Common myeloid progenitor, CD34-positive (primary cell): ENCODE data around the gene KRTAP10-2.
"Not testable (repeated sequence)": the region's sequence is repeated elsewhere in the genome, so short reads cannot be mapped to it uniquely, and the experiment has no call there.

Source experiments
- CTCF ChIA-PET: fragments of 350-600 bp; sonication (Branson Sonifier 250); formaldehyde crosslinking; loops from one replicate; lab custom pipeline; 2021; ENCODE audit warnings: antibody characterized with exemption; lab: Charles Lee
- POLR2A ChIA-PET: fragments of 350-600 bp; sonication (Branson Sonifier 250); formaldehyde crosslinking; loops from one replicate; lab custom pipeline; 2021; ENCODE audit warnings: antibody characterized with exemption; lab: Charles Lee
- DNase-seq, 3 donors: peaks; one replicate each; pipeline versions ENCODE4 v3.0.0 to v3.0.0-alpha.2; 2013
- H3K27ac ChIP-seq, 2 experiments: 1 replicate in 1 of 2; 2 replicates in 1 of 2; pipeline ENCODE4 v1.7.0; 2013; ENCODE audit warnings: inconsistent platforms in 2 of 2, low read length in 2 of 2, mild to moderate bottlenecking in 2 of 2, low read depth in 1 of 2, moderate library complexity in 1 of 2; ENCODE audit not compliant: severe bottlenecking in 2 of 2, insufficient read depth in 1 of 2, poor library complexity in 1 of 2
- H3K27me3 ChIP-seq, 5 experiments: replicated peaks in 2 of 5; 1 replicate in 3 of 5; 2 replicates in 2 of 5; pipeline versions ENCODE4 v1.6.1 to v1.7.0; 2013; ENCODE audit warnings: low read length in 4 of 5, mild to moderate bottlenecking in 2 of 5, moderate library complexity in 2 of 5, inconsistent platforms in 1 of 5; ENCODE audit not compliant: insufficient read depth in 5 of 5, control insufficient read depth in 4 of 5
- H3K36me3 ChIP-seq, 4 experiments: 1 replicate in 2 of 4; 2 replicates in 2 of 4; pipeline versions ENCODE4 v1.6.1 to v1.7.0; 2013; ENCODE audit warnings: low read length in 3 of 4, control low read depth in 1 of 4, mild to moderate bottlenecking in 1 of 4; ENCODE audit not compliant: control insufficient read depth in 4 of 4, insufficient read depth in 4 of 4
- H3K4me1 ChIP-seq, 4 experiments: 1 replicate in 3 of 4; 2 replicates in 1 of 4; pipeline versions ENCODE4 v1.6.1 to v1.7.1; 2013; ENCODE audit warnings: low read length in 3 of 4, mild to moderate bottlenecking in 3 of 4, control low read depth in 1 of 4, inconsistent platforms in 1 of 4, moderate library complexity in 1 of 4; ENCODE audit not compliant: control insufficient read depth in 4 of 4, insufficient read depth in 4 of 4; ENCODE audit errors: control extremely low read depth in 1 of 4
- H3K4me3 ChIP-seq, 7 experiments: 1 replicate in 4 of 7; 2 replicates in 3 of 7; pipeline versions ENCODE4 v1.5.1 to v1.7.0; 2013; ENCODE audit warnings: mild to moderate bottlenecking in 7 of 7, low read length in 6 of 7, moderate library complexity in 6 of 7, inconsistent platforms in 2 of 7, low read depth in 2 of 7, control low read depth in 1 of 7; ENCODE audit not compliant: insufficient read depth in 4 of 7, control insufficient read depth in 1 of 7; ENCODE audit errors: extremely low read depth in 1 of 7
- H3K9me3 ChIP-seq, 5 experiments: 1 replicate in 4 of 5; 2 replicates in 1 of 5; pipeline versions ENCODE4 v1.6.1 to v1.7.1; 2013; ENCODE audit warnings: low read length in 4 of 5, mild to moderate bottlenecking in 2 of 5, inconsistent platforms in 1 of 5, low read depth in 1 of 5, moderate library complexity in 1 of 5; ENCODE audit not compliant: control insufficient read depth in 4 of 5, insufficient read depth in 2 of 5; ENCODE audit errors: control extremely low read depth in 1 of 5
- WGBS: methylation state at CpG from one replicate; pipeline ENCODE4 v1.1.5; 2013; ENCODE audit not compliant: insufficient coverage; 5-methylcytosine and 5-hydroxymethylcytosine counted together

Gene KRTAP10-2

DNA sequence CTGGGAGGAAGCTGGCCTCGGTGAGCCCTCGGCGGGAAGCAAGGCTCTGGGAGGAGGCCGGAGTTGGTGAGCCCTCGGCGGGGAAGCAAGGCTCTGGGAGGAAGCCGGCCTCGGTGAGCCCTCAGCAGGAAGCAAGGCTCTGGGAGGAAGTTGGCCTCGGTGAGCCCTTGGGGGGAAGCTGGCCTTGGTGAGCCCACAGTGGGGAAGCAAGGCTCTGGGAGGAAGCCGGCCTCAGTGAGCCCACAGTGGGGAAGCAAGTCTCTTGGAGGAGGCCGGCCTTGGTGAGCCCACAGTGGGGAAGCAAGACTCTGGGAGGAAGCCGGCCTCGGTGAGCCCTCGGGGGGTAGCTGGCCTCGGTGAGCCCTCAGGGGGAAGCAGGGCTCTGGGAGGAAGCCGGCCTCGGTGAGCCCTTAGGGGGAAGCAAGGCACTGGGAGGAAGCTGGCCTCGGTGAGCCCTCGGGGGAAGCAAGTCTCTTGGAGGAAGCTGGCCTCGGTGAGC lies 47.4 kb downstream of the KRTAP10-2 start:
- CTCF ChIA-PET, result interaction anchor here (0.7 kb wide), 1 partner anchor 449 kb away, joined by 3 read pairs; no protein-coding TSS in a partner anchor
- POLR2A ChIA-PET, result interaction anchor here (0.7 kb wide), 1 partner anchor 295 kb away, joined by 3 read pairs; no protein-coding TSS in a partner anchor
- DNase-seq, result peak in 2 of 3 donors; percentile 15 to 22

GRCh38 chr21:44503006-44503889 lies 48.1 kb downstream of the KRTAP10-2 start:
- not testable (repeated sequence) for DNase-seq, H3K27ac ChIP-seq, H3K4me3 ChIP-seq, H3K9me3 ChIP-seq, H3K36me3 ChIP-seq, H3K4me1 ChIP-seq, H3K27me3 ChIP-seq
- ChIA-PET POLR2A (interaction anchor here (0.7 kb wide), 1 partner anchor 296 kb away, joined by 3 read pairs; no protein-coding TSS in a partner anchor), CTCF (interaction anchor here (0.7 kb wide), 2 partner anchors 448 to 450 kb away, joined by 3 read pairs; no protein-coding TSS in a partner anchor)
- 68% methylated on average over 15 of the region's 44 CpGs for WGBS

More for the DNA sequence above, 47.4 kb downstream of the KRTAP10-2 start:
- H3K4me1 ChIP-seq, result peaks cover 0 to 4% (median 0%) of the 10 kb centered on the region in 4 experiments
- H3K36me3 ChIP-seq, result no peaks in the 10 kb centered on the region
- 15% methylated on average over 20 of the region's 20 CpGs for WGBS
- H3K4me3 ChIP-seq, result no peak overlapping the region
- no peaks in the 10 kb centered on the region for H3K9me3 ChIP-seq
- H3K27me3 ChIP-seq, result peaks cover 0 to 2% (median 0%) of the 10 kb centered on the region in 5 experiments
- no peak overlapping the region for H3K27ac ChIP-seq

DNA sequence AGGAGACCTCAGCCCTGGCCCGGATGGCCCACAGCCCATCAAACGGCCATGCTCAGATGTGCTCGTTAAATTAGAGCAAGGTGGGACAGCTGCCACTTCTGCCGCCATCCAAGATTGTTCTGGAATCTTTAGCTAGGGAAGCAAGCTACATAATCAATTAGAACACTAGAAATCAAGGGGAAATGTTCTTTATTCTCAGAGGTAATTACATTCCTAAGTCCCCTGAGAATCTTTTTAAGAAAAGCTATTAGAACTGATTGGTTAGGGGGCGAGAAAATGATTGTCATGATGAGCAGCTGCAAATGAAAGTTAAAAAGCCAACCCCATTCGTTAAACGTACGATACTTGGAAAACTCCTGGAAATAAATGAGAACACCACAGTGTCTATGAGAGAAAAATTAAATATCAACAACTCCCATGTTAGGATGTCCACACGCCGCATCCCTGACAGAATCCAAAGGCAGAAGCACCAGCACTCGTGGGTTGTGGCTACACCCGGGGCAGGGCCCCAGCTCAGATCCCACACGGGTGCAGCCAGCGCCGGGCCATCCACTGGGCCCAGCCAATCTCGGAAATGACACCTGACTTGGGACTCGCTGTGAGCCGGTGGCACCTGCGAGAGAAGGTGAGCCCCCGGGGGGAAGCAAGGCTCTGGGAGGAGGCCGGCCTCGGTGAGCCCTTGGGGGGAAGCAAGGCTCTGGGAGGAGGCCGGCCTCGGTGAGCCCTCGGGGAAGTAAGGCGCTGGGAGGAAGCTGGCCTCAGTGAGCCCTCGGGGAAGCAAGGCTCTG lies 48.9 kb downstream of the KRTAP10-2 start:
- peaks cover 0 to 6% (median 0%) of the 10 kb centered on the region in 5 experiments for H3K27me3 ChIP-seq
- no peaks in the 10 kb centered on the region for H3K36me3 ChIP-seq
- DNase-seq, result no peak
- ChIA-PET POLR2A (no interaction called here), CTCF (interaction anchor here (0.7 to 1.6 kb wide), 4 partner anchors 8 to 449 kb away, joined by 3 to 7 read pairs (median 4); no protein-coding TSS in a partner anchor)
- H3K4me1 ChIP-seq, result peaks cover 0 to 4% (median 0%) of the 10 kb centered on the region in 4 experiments
- H3K27ac ChIP-seq, result no peak overlapping the region
- H3K9me3 ChIP-seq, result no peaks in the 10 kb centered on the region
- 91% methylated on average over 24 of the region's 27 CpGs for WGBS
- H3K4me3 ChIP-seq, result no peak overlapping the region
